SK-N-SH (cell line): Measurements from ENCODE around the gene POLN. TPM values are rescaled to one million over a fixed set of nuclear protein-coding genes. Genes with fewer than 3 reads are reported as not detected.

Experiments used
- CTCF ChIA-PET: fragments of 300-600, 350-600 bp; formaldehyde crosslinking; extraction: SDS; loops from one replicate; lab custom pipeline; 2021; lab: Yijun Ruan, JAX
- POLR2A ChIA-PET: fragments of 350-600 bp; sonication (Branson Sonifier 250); formaldehyde crosslinking; extraction: SDS; loops from one replicate; lab custom pipeline; 2020; ENCODE audit warnings: antibody characterized with exemption, inconsistent platforms; lab: Yijun Ruan, JAX
- DNase-seq: peaks from one replicate; pipeline ENCODE4 v3.0.0; 2012
- H2AFZ ChIP-seq: fragments of 200-600 bp; sonication (generic); 2 replicates; pipeline ENCODE4 v1.8.1; 2016; ENCODE audit warnings: antibody characterized with exemption, mild to moderate bottlenecking, low read depth
- H3F3A ChIP-seq: fragments of 200-600 bp; sonication (generic); replicated peaks from 2 replicates; pipeline ENCODE3; 2016; ENCODE audit warnings: antibody characterized with exemption, mild to moderate bottlenecking; ENCODE audit not compliant: insufficient read depth
- H3K27ac ChIP-seq, 2 experiments: fragments of 200-500 bp in 1 of 2; fragments of 200-600 bp in 1 of 2; sonication (Bioruptor generic) in 1 of 2; sonication (generic), shearing (Covaris generic) in 1 of 2; 2 replicates each; pipeline versions ENCODE4 v1.5.1 to v1.6.1; 2014 to 2016; ENCODE audit warnings: low read depth in 2 of 2, inconsistent platforms in 1 of 2, low read length in 1 of 2, mild to moderate bottlenecking in 1 of 2, mixed read lengths in 1 of 2
- H3K27me3 ChIP-seq: fragments of 200-600 bp; sonication (generic), shearing (Covaris generic); 2 replicates; pipeline ENCODE4 v1.6.1; 2016; ENCODE audit warnings: mixed run types; ENCODE audit not compliant: insufficient read depth
- H3K36me3 ChIP-seq, 2 experiments: fragments of 200-500 bp in 1 of 2; fragments of 200-600 bp in 1 of 2; sonication (Bioruptor generic) in 1 of 2; sonication (generic) in 1 of 2; replicated peaks in 1 of 2; 2 replicates each; pipeline versions ENCODE3 to v1.5.1; 2014 to 2016; ENCODE audit warnings: low read length in 1 of 2, mild to moderate bottlenecking in 1 of 2; ENCODE audit not compliant: insufficient read depth in 2 of 2, control insufficient read depth in 1 of 2
- H3K4me1 ChIP-seq, 2 experiments: fragments of 200-500 bp in 1 of 2; fragments of 200-600 bp in 1 of 2; sonication (Bioruptor generic) in 1 of 2; sonication (generic), shearing (Covaris generic) in 1 of 2; 2 replicates each; pipeline versions ENCODE4 v1.5.1 to v1.6.1; 2014 to 2016; ENCODE audit warnings: low read depth in 1 of 2, low read length in 1 of 2, mixed run types in 1 of 2; ENCODE audit not compliant: insufficient read depth in 2 of 2, control insufficient read depth in 1 of 2
- H3K4me2 ChIP-seq: fragments of 200-600 bp; sonication (generic), shearing (Covaris generic); 2 replicates; pipeline ENCODE4 v1.6.1; 2017; ENCODE audit warnings: mixed run types
- H3K4me3 ChIP-seq, 2 experiments: fragments of 200-500 bp in 1 of 2; fragments of 200-600 bp in 1 of 2; sonication (Bioruptor generic) in 1 of 2; sonication (generic), shearing (Covaris generic) in 1 of 2; 2 replicates each; pipeline versions ENCODE4 v1.5.1 to v1.8.1; 2014 to 2016; ENCODE audit warnings: low read depth in 2 of 2, inconsistent platforms in 1 of 2, low read length in 1 of 2, mild to moderate bottlenecking in 1 of 2, mixed read lengths in 1 of 2, moderate library complexity in 1 of 2
- H3K79me2 ChIP-seq: fragments of 200-600 bp; sonication (generic); 2 replicates; pipeline ENCODE4 v1.8.1; 2017; ENCODE audit warnings: mild to moderate bottlenecking; ENCODE audit not compliant: insufficient read depth
- H3K9ac ChIP-seq: fragments of 200-600 bp; sonication (generic); 2 replicates; pipeline ENCODE4 v1.6.1; 2017; ENCODE audit warnings: mixed run types
- H3K9me2 ChIP-seq: fragments of 200-600 bp; sonication (generic); 2 replicates; pipeline ENCODE4 v1.6.1; 2017; ENCODE audit warnings: mixed run types
- H3K9me3 ChIP-seq: fragments of 200-600 bp; sonication (generic); 2 replicates; pipeline ENCODE4 v1.6.1; 2017; ENCODE audit warnings: mixed run types, mild to moderate bottlenecking, moderate library complexity
- H4K20me1 ChIP-seq: fragments of 200-600 bp; sonication (generic); 2 replicates; pipeline ENCODE4 v1.6.1; 2017; ENCODE audit warnings: mild to moderate bottlenecking, mixed run types; ENCODE audit not compliant: insufficient read depth
- CTCF ChIP-seq: fragments of 200-600 bp; sonication (generic); IDR thresholded peaks from 2 replicates; pipeline ENCODE4 v1.6.1; 2017; ENCODE audit warnings: antibody characterized with exemption, mild to moderate bottlenecking, moderate library complexity
- ELF1 ChIP-seq: IDR thresholded peaks from 2 replicates; pipeline ENCODE4 v1.4.0; 2012
- EZH2phosphoT487 ChIP-seq: fragments of 200-600 bp; sonication (generic); IDR thresholded peaks from 2 replicates; pipeline ENCODE4 v1.6.1; 2017; ENCODE audit warnings: low read depth, mixed run types, mild to moderate bottlenecking, antibody characterized with exemption, moderate library complexity, borderline replicate concordance
- FOSL2 ChIP-seq: IDR thresholded peaks from 2 replicates; pipeline ENCODE4 v1.4.0; 2012; ENCODE audit warnings: low read depth, mild to moderate bottlenecking, moderate library complexity, borderline replicate concordance
- FOXJ3 ChIP-seq: sonication (generic); formaldehyde crosslinking; IDR thresholded peaks from 2 replicates; pipeline ENCODE4 v1.5.1; 2020; ENCODE audit warnings: mild to moderate bottlenecking, missing genetic modification reagents
- GABPA ChIP-seq: IDR thresholded peaks from 2 replicates; pipeline ENCODE4 v1.4.0; 2012; ENCODE audit warnings: low read depth, mild to moderate bottlenecking
- GATA2 ChIP-seq: sonication (generic); formaldehyde crosslinking; IDR thresholded peaks from 2 replicates; pipeline ENCODE4 v1.5.0; 2020; ENCODE audit warnings: mild to moderate bottlenecking, missing genetic modification reagents
- IRF3 ChIP-seq: fragments of 150-350 bp; IDR thresholded peaks from 2 replicates; pipeline ENCODE4 v1.6.1; 2016; ENCODE audit warnings: mild to moderate bottlenecking, low read depth, low read length
- JUND ChIP-seq: IDR thresholded peaks from 2 replicates; pipeline ENCODE4 v1.4.0; 2012
- MEF2A ChIP-seq: IDR thresholded peaks from 2 replicates; pipeline ENCODE4 v1.4.0; 2012; ENCODE audit warnings: low read depth, borderline replicate concordance
- RCOR1 ChIP-seq: fragments of 150-350 bp; IDR thresholded peaks from 2 replicates; pipeline ENCODE4 v1.6.1; 2017; ENCODE audit warnings: antibody characterized with exemption, low read length
- REST ChIP-seq: IDR thresholded peaks from 2 replicates; pipeline ENCODE4 v1.6.1; 2012; ENCODE audit warnings: mild to moderate bottlenecking, low read depth, low read length, moderate library complexity
- RXRA ChIP-seq: IDR thresholded peaks from 2 replicates; pipeline ENCODE4 v1.4.0; 2012; ENCODE audit warnings: low read depth, mild to moderate bottlenecking, borderline replicate concordance
- SIN3A ChIP-seq: IDR thresholded peaks from 2 replicates; pipeline ENCODE4 v1.6.1; 2012; ENCODE audit warnings: low read depth, mild to moderate bottlenecking, low read length, moderate library complexity, borderline replicate concordance
- SMC3 ChIP-seq: IDR thresholded peaks from 2 replicates; pipeline ENCODE4 v1.6.1; 2012; ENCODE audit warnings: low read depth, low read length, improper control_type of control experiment
- TCF12 ChIP-seq: IDR thresholded peaks from 2 replicates; pipeline ENCODE4 v1.4.0; 2012
- TEAD4 ChIP-seq: IDR thresholded peaks from 2 replicates; pipeline ENCODE4 v1.4.0; 2012; ENCODE audit warnings: mild to moderate bottlenecking, borderline replicate concordance; ENCODE audit not compliant: insufficient read depth
- WGBS: methylation state at CpG from one replicate; pipeline ENCODE4 v1.1.6; 2017; ENCODE audit warnings: low lambda C conversion rate; 5-methylcytosine and 5-hydroxymethylcytosine counted together
- polyA plus RNA-seq, 3 experiments: library from polyadenylated mRNA; depleted of rRNA; stranded (reverse); fragments of >200 nt; gene quantifications; 2 replicates each; pipeline ENCODE4 v1.2.3, GENCODE V29; 2012
- TF ChIP-seq, protein P1 (sequence below): IDR thresholded peaks from 2 replicates; pipeline ENCODE4 v1.4.0; 2012; ENCODE audit warnings: low read depth, borderline replicate concordance
- TF ChIP-seq, protein P2 (sequence below): IDR thresholded peaks from 2 replicates; pipeline ENCODE4; 2012

The POLN gene
- polyA plus RNA-seq, 1 of the 3 experiments (the other 2 are of a cell fraction) = 0.67 TPM

DNA sequence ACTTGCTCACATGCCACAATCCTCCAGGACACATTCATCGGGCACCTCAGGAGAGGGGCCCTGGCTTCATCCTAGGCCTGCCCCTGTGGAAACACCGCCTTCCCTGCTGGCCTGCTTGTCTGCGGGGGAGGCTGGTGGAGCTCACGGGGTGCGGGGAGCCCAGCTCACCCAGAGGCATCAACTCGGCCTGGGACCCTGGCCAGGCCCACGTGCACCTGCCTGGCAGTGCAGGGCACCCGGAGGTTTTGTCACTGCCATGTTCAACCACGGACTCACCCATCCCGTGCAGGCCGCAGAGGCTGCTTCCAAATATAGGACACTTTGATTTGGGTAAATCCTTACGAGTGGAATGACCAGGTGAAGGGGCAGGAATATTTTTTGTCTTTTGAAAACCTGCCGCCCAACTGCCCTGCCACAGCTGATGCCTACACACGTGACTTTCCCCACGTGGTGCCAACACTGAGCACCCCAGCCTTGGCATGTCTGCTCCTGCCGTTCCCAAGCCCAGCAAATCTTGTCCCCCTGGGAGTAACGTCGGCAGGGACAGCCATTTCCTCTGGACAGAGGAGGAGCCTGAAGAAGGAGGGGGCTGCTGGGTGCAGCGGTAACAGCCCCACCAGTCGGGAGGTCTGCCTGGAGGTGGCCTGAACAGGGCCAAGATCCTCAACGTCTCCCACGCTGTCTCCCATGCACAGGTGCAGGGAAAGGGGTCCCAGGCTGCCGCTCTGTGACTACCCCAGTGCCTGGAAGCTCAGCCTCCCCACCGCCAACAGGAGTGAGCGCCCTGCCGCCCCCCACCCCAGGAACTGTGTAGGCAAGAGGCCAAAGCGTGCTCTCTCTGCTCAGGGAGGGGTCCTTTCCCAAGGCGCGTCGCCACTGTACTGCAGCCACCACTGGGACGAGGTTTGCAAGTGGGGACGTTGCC lies 11.5 kb upstream of the POLN start:
- H3K27me3 ChIP-seq = no peaks in the 10 kb centered on the region
- H3K4me2 ChIP-seq = no peak overlapping the region
- no peaks in the 10 kb centered on the region for H3K9me2 ChIP-seq
- H3K27ac ChIP-seq = no peak overlapping the region
- peaks cover 18% of the 10 kb centered on the region for H3K79me2 ChIP-seq
- POLR2A ChIA-PET = no interaction called here
- peaks cover 56% of the 10 kb centered on the region for H4K20me1 ChIP-seq
- no peaks in the 10 kb centered on the region for H3K9me3 ChIP-seq
- H2AFZ ChIP-seq = no peak overlapping the region
- H3K4me3 ChIP-seq = no peak overlapping the region
- TF ChIP-seq GABPA (no peak), CTCF (no peak), ELF1 (no peak), SIN3A (no peak), FOXJ3 (CRISPR knock-in tag) (no peak), TEAD4 (no peak), REST (no peak), FOSL2 (no peak), MEF2A (no peak), GATA2 (CRISPR knock-in tag) (no peak), EZH2phosphoT487 (no peak), JUND (no peak), RCOR1 (no peak), TCF12 (no peak), SMC3 (no peak), RXRA (no peak), IRF3 (no peak)
- TF ChIP-seq, protein P1, sequence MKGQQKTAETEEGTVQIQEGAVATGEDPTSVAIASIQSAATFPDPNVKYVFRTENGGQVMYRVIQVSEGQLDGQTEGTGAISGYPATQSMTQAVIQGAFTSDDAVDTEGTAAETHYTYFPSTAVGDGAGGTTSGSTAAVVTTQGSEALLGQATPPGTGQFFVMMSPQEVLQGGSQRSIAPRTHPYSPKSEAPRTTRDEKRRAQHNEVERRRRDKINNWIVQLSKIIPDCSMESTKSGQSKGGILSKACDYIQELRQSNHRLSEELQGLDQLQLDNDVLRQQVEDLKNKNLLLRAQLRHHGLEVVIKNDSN = no peak
- TF ChIP-seq, protein P2, sequence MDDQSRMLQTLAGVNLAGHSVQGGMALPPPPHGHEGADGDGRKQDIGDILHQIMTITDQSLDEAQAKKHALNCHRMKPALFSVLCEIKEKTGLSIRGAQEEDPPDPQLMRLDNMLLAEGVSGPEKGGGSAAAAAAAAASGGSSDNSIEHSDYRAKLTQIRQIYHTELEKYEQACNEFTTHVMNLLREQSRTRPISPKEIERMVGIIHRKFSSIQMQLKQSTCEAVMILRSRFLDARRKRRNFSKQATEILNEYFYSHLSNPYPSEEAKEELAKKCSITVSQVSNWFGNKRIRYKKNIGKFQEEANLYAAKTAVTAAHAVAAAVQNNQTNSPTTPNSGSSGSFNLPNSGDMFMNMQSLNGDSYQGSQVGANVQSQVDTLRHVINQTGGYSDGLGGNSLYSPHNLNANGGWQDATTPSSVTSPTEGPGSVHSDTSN = no peak
- CTCF ChIA-PET = no interaction called here
- no peaks in the 10 kb centered on the region for H3F3A ChIP-seq
- peak; percentile 21 for DNase-seq
- 93% methylated on average over 24 of the region's 32 CpGs for WGBS
- H3K9ac ChIP-seq = no peak overlapping the region
- H3K36me3 ChIP-seq = peaks cover 0 to 74% of the 10 kb centered on the region in 2 experiments
- H3K4me1 ChIP-seq = peaks cover 0 to 30% of the 10 kb centered on the region in 2 experiments; a peak in 1 of 4 replicates
